ENCODE results near the gene GARIN6.

DNA sequence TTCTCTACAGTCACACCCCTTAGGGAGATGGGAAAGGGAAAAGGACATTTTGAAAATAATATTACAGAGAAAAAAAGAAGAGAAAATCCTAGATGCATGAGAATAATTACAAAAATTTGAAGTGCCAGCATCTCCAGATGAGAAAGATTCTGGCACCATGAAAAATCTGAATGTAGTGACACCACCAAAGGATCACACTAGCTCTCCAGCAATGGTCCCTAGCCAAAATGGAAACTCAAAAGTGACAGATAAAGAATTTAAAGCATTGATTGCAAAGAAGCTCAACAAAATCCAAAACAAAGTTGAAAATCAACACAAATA lies 27.4 kb upstream of the GARIN6 start:
- TF ChIP-seq, protein P1, sequence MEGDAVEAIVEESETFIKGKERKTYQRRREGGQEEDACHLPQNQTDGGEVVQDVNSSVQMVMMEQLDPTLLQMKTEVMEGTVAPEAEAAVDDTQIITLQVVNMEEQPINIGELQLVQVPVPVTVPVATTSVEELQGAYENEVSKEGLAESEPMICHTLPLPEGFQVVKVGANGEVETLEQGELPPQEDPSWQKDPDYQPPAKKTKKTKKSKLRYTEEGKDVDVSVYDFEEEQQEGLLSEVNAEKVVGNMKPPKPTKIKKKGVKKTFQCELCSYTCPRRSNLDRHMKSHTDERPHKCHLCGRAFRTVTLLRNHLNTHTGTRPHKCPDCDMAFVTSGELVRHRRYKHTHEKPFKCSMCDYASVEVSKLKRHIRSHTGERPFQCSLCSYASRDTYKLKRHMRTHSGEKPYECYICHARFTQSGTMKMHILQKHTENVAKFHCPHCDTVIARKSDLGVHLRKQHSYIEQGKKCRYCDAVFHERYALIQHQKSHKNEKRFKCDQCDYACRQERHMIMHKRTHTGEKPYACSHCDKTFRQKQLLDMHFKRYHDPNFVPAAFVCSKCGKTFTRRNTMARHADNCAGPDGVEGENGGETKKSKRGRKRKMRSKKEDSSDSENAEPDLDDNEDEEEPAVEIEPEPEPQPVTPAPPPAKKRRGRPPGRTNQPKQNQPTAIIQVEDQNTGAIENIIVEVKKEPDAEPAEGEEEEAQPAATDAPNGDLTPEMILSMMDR (IDR thresholded peaks at IDR 0.05), result no peak
- TF ChIP-seq POLR2A (IDR thresholded peaks at IDR 0.05), result no peak
